CD4-positive, alpha-beta T cell treated with Interleukin-17A for 4 hours (primary cell): Measurements from ENCODE around the gene OSTC.
A peak's percentile ranks its signal among the peaks of the same experiment; 100 is the strongest.

ENCODE experiments used
- DNase-seq: peaks from one replicate; pipeline ENCODE4 v3.0.0-alpha.2; 2020; ENCODE audit warnings: mixed read lengths

OSTC gene

DNA sequence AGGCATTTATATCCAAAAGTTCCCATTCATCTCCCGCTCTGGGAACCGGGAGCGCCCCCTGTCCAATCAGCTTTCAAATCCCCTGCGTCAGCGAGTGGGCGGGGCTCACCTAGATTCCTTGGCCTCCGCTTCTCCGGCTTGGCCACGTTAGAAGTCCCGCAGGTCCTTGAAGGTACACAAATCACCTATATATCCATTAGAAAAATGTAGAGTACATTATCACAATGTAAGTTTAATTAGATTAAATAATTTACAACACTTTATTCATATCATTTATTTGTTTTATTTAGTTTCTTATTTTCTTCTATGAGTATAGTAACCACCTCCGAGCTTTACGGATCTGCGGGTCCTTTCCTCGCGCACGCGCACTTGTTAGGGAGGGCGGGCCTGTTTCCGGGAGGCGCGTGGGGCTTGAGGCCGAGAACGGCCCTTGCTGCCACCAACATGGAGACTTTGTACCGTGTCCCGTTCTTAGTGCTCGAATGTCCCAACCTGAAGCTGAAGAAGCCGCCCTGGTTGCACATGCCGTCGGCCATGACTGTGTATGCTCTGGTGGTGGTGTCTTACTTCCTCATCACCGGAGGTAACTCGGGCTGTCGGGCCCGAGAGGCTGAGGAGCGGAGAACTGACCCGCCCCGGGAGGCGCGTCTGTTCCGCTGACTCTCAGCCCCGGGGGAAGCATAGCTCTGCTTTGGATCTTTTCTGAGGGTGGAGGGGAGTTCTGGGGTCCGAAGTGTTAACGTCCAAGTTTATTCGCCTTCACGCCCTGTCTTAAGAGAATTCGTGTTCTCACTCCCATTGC lies at the start of gene OSTC:
TSS of gene OSTC (plus strand) at position 388 of the 802 bp plus-strand sequence. CDS start at position 445, 57 bp downstream.
- peak; percentile 95 for DNase-seq

DNA sequence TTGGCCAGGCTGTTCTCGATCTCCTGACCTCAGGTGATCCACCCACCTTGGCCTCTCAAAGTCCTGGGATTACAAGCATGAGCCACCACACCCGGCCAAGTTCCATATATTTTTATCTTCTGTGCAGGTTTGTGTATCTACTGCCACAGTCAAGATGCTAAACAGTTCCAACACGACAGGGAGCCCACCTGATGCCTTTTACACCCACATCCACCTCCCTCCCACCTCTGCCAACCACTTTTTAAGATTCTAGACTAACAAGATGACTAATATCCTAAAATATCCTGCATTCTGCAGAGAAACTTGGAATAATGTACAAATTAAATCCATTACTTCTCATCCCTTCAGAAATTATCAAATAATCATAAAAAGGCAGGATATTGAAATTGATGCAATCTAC lies 49.3 kb upstream of the OSTC start:
- no peak for DNase-seq

DNA sequence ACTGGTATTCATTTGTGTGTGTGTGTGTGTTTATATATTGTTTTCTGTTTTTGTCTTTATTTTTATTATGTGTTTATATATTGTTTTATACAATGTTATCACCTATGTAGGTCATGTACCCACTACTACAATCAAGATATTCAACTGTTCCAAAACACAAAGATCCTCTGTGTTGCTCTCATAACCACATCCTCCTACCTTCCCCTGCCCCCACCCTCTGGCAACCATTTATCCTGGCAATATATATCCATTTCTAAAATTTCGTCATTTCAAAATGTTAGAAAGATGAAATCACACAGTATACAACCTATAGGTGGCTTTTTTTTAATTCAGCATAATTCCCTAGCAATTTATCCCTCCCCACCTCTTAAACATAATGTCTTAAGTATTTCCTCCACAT lies 48.9 kb upstream of the OSTC start:
- DNase-seq, result peak; percentile 58

DNA sequence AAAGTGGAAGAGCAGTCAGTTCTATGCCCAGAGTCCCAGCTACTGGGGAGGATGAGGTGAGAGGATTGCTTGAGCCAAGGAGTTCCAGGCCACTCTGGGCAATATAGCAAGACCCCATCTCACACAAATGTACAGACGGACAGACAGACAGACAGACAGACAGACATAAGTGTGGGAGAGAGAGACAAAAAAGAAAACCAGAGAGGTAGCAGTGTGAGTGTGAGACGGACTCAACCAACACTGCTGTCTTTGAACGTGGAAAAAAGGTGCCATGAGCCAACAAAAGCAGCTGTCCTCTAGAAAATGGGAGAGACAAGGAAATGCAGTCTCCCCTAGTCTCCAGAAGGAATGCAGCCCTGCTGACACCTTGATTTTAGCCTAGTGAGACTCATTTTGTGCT lies 48.2 kb upstream of the OSTC start:
- DNase-seq, result no peak

DNA sequence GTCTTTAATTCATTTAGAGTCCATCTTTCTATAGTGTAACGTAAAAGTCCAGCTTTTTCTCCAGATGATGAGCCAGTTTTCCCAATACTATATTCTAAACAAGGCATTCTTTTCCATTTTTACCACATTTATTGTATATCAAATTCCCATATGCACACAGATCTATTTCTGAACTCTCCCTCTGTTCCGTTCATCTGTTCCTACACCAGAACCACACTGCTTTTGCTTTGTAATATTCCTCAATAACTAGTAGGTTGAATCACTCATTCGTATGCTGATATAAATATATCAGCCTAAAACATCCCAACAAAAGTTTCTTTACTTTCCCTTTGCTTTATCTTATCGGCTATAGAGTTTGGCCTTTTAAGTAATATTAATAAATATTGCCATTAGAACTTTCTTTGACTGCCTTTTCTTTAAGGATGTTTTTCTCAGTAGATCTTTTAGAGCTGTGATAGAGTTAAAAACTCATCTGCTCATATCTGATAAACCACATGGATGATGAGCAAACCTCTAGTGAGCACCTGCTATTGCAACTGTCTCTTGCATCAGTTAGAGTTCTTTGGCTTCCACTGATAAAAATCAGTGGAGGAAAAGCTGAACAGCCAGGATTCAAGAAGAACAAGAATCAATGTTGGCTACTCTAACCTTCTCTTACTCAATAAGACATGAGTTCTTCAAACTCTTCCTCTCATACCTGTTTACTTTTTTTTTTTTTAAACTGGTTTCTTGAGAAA lies 43.2 kb upstream of the OSTC start:
- no peak for DNase-seq

DNA sequence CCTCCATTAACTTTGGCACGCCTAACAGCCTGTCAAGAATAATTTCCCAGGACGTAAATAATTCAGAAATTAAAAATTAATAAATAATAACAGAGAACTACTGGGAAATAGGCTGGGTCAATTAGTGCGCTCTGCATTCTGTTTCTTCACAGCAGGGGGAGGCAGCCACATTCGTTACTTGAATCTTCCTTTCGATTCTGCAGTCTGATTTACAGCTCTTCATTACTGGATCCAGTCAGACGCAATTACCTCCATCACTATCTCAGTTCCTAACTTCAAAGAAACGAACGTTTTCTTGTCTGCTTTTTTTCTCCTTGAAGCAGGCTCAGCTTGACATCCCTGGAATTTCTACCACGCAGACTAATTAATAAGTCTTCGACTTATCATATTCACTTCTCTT lies 39.0 kb upstream of the OSTC start:
- no peak for DNase-seq

DNA sequence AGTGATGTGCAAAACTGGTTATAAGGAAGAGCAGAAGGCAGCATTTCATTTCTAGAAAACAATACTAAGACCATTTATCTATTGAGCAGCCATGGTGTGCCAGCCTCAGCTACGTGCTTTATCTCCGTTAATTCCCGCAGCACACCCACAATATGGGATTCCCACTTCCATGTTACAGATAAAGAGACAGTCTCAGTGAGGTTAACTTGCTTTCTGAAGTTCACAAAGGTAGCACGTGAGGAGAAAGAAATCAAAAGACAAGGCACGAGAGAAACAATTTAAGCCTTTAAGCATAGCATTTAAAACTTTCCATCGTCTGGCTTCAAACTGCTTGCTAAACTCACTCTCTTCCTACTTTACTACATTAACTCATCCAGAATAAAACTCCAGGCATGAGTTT lies 38.0 kb upstream of the OSTC start:
- no peak for DNase-seq

- peak; percentile 57 for DNase-seq
These were observed 30.9 kb upstream of the OSTC start for GRCh38 chr4:108619372-108620100.

DNA sequence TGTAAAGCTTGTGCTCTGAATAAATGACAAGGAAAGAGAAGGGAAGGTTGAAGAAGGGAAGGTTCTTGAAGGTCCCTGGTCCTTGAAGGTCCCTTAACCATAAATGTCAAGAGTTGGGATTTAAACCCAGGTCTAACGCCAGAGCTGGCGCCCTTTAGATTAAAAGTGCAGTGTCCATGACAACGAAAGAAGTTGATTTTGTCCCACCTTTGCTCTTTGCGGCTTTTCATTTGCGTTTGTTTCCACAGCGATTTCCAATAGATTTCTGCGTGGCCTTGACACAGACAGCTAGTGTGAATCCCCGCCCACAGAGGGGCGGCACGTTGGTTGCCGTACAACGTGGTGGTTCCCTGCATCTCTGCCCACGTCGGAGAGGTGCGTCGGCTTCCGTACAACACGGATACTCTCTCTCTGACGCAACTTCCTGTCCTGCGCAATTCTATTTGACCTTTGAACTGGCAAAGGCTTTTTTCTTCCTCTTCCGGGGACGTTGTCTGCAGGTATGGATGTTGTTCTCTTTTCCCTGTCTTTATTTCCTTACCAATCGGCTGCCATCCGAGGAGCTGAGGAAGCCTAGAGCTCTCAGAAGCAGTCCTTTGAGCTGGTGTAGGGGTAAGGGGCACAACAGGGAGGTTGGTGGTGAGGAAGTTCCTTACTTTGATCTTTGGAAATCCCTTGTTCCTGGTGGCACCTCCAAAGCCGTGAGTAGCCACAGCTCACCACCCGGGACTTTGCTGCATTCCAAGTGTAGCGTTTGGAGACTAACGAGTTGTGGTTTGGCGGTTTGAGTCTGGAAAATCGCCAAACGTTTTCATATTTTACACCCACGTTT lies 30.1 kb upstream of the OSTC start, which contains the start of gene RPL34:
TSS of gene RPL34 (plus strand) at position 476 of the 832 bp plus-strand sequence. CDS start 1,384 bp downstream, outside the sequence.
- DNase-seq, result peak; percentile 98

- DNase-seq, result no peak
These were observed 29.2 kb upstream of the OSTC start for GRCh38 chr4:108620933-108621905.

DNA sequence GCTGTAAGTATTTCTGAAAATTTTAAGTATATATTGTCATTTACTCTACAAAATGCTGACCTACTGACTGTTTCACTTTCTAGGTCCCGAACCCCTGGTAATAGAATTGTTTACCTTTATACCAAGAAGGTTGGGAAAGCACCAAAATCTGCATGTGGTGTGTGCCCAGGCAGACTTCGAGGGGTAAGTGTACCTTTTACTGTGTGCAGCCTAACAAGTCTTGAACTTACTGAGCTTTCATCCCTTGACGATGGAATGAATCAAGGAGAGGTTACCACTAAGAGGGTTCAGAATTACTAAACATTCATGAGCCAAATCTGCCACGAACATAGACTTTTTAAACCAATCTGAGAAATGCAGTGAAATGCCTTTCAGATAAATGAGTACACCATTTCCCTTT lies 28.4 kb upstream of the OSTC start:
- no peak for DNase-seq

DNA sequence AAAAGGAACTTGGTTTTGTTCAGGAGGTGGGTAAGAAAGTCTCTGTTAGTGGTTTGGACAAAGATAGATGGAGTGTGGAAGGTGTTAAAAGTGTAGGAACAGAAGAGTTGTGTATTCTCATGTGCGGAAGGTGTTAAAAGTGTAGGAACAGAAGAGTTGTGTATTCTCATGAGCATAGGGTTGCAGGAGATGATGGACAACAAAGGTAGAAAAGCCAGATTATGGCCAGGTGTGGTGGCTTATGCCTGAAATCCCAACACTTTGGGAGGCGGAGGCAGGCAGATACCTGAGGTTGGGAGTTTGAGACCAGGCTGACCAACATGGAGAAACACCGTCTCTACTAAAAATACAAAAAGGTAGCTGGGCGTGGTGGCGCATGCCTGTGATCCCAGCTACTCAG lies 27.6 kb upstream of the OSTC start:
- DNase-seq, result no peak

DNA sequence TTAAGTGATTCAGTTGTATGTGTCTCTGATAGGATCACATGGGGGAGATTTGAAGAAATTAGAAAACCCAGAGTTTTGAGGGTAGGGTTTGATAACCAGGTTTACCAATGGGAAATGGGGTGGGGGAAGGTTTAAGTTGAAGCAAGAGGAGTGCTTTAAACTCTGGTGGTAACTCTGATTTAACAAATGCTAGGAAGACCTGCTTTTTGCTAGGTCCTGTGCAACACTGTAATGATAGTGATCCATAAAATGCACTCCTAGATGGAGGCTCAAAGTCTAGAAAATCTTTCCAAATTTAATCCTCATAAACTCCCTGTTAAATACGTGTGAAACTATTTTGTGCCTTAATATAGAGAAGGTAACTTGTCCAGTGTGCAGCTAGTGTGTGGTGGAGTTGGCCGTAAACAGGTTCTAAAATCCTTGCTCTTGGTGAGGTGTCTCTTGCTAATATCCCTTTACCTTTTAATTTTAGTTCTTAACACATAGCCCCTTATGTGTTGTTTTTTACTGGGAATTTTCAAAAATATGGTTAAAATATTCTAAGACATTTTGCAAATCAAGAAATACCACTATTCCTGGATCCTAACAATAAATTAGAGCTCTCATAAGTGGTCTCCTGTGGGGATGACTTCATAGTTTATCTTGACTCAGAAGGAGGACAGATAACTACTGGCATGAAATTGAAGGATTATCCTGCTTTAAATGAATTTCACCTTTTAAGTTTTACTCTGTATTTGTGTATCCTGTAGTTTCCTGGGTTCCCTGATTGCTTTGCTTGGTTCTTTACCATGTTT lies 25.9 kb upstream of the OSTC start:
- no peak for DNase-seq

- DNase-seq, result no peak
These were observed 24.3 kb upstream of the OSTC start for GRCh38 chr4:108626056-108626455.

GRCh38 chr4:108628411-108628810 lies 22.0 kb upstream of the OSTC start:
- DNase-seq, result no peak

DNA sequence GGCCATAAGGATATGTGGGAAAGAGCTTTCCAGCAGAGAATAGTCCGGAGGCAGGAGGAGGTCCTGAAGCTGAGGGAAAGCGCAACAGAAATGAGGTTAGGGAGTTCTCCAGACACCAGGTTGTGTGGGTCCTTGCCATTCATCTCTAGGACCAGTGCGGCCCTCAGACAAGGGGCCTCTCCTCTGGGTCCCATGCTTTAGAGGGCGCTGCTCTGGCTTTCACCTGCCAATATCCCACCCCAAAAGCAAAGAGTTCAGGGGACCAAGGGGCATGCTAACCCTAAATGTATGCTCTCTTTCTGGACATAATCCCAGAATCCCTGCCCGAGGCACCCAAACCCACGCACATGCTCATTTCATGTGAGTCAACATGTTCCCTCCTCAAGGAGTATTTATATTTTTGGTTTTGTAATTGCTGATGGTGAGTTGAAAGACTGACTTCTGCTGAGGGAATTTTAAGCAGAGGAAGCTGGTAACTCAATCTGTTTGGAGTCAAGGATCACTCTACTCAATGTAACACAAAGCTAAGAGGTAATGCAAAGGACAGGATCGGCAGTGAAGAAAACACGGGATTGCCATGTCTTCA lies 15.2 kb upstream of the OSTC start:
- no peak for DNase-seq

- DNase-seq, result no peak
These were observed 14.2 kb upstream of the OSTC start for GRCh38 chr4:108636246-108636645.

DNA sequence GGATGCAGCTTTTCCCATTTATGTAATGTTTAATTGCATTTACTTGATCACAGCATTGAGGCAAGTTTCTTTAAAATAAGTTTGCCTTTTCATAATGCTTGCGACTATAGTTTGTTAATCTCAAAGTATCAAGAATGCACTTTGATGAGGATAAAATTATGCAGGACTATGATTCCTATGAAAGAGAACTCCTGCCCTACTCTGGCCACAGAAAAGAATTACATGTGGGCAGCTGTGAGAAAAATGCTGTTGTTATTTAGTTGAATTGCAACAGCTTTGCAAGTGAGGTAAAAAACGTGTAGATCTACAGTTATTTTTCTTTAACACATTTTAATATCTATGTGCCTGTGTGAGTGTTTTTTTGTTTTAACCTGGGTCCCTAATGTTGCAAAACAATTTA lies 12.5 kb upstream of the OSTC start:
- no peak for DNase-seq

DNA sequence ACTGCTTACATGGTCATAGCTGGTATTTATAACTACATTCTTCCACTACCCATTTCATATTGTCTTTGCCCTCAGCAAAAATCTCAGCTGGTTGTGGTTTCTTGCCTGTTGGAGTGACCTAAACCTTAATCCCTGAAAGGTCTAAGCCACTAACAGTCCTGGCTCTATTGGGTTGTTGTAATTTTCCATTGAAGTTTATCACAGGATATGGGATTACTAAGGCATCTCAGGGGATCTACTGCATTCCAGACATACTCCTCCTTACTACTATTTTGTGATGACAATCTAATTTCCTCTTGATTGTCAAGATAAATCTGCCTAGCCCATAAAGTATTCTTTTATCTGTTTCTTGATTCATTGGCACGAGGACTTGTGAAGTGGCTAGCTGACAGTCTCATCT lies 6.2 kb upstream of the OSTC start:
- no peak for DNase-seq

DNA sequence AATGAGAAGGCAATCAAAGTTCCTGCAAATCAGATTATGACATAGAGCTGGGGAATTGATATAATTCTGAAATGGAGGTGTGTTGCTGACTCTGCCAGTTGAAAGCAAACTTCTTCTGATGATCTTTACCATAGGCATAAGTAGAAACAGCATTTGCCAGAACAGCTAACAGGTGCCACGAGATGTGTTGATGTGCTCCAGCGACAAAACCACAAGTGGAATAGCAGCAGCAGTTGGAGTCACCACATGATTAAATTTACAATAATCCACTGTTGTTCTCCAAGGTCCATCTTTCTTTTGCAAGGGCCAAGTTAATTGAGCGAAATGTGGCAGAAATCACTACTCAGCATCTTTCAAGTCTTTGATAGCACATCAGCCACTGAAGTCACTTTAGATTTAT lies 3.7 kb upstream of the OSTC start:
- DNase-seq, result no peak
